ENCODE data around the gene DDX27.

DNA sequence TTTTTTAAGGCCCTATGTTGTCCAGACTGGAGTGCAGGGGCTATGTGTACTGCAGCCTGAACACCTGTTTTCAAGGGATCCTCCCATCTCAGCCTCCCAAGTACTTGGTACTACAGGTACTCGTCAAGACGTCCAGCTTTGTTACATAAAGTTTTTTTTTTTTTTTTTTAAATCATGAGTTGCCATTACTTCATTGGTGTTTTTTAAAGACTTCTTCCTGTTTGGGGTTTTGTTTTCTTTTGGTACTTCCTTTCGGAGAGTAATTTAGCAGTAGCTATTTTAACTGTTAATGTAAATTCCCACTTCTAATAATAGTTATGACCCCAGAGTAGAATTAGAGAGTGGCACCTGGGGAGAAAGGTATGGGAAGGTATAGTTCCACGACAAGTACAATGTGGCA, 48.1 kb downstream of the DDX27 start:
- TF ChIP-seq POLR2AphosphoS5 (IDR thresholded peaks at IDR 0.05; ENCODE audit: low read depth, low read length) = no peak
- no peak for TF ChIP-seq TAF1 (IDR thresholded peaks at IDR 0.05; ENCODE audit: borderline replicate concordance, insufficient read depth, low read length)

Data from PFSK-1 (cell line).